GM21825 (cell line): ENCODE data around the gene ZHX3.

Experiments
- ATAC-seq: cut with Tn5 transposase; IDR thresholded peaks from one replicate; pipeline ENCODE4 v1.9.1; 2021; ENCODE audit warnings: mild to moderate bottlenecking, moderate library complexity; ENCODE audit not compliant: unreplicated experiment

The ZHX3 gene

DNA sequence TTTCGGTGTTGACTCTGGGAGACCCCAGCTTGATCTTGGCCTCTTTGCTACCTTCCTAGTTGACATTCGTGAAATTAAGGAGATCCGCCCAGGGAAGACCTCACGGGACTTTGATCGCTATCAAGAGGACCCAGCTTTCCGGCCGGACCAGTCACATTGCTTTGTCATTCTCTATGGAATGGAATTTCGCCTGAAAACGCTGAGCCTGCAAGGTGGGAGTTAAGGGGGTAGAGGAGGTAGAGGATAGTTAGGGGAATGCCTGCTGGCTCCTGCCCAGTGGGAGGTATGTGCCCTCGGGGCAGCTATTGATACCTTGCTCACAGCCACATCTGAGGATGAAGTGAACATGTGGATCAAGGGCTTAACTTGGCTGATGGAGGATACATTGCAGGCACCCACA is 158.0 kb downstream of the ZHX3 start:
- ATAC-seq, result no peak

- no peak for ATAC-seq
These were observed 159.4 kb downstream of the ZHX3 start for GRCh38 chr20:41158082-41158625.

DNA sequence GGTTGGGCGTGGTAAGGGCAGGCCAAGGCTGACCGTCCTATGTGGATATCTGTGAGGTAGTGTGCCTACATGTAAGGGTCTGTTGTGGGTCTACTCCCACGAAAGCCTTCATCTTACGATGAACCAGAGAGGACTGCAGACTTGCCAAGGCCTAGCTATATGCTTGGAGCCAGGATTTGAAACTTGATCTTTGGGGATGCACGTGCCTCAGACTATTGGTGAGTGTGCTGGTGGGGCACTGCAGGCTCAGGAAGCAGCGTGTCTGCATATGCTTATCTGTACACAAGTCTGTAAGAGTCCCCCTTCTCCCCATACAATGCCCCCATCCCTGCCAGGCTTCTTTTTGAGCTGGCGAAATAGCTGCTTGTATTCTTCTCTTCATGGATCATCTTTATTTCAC is 162.3 kb downstream of the ZHX3 start:
- ATAC-seq, result no peak

DNA sequence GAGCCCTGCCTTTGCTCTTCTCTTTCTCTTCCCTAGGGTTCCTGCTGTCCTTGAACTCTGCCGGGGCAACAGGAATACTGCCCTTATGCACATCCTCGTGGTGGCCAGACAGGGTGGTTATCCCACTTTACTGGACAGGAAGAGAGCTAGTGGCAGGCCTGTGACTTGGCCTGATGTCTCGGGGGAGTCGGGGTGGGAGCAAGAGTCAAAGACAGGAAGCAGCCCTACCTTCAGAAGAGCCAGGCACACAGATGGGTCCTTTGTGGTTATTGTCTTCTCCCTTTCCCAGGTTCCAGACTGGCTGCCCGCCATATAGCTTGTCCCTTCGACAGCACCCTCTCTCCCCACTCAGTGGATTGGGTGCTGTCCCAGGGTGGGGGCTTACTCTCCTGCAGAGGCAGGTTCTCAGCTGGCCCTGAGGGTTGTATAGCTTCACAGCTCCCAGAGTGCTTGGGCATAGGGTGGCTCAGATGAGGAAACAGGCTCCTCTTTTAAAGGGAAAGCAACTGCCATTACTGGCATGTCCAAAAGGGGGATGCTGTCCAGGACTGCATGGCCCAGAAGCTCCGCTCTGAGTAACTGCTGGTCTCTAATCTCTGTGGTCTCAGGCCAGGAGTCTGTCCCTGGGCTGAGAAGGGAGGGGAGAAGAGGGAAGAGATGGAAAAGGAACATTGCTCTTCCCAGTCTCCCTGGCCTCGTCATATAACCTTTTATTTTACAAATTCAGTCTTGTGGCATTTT is 162.9 kb downstream of the ZHX3 start:
- no peak for ATAC-seq

GRCh38 chr20:41152108-41152757 is 165.3 kb downstream of the ZHX3 start:
- no peak for ATAC-seq

DNA sequence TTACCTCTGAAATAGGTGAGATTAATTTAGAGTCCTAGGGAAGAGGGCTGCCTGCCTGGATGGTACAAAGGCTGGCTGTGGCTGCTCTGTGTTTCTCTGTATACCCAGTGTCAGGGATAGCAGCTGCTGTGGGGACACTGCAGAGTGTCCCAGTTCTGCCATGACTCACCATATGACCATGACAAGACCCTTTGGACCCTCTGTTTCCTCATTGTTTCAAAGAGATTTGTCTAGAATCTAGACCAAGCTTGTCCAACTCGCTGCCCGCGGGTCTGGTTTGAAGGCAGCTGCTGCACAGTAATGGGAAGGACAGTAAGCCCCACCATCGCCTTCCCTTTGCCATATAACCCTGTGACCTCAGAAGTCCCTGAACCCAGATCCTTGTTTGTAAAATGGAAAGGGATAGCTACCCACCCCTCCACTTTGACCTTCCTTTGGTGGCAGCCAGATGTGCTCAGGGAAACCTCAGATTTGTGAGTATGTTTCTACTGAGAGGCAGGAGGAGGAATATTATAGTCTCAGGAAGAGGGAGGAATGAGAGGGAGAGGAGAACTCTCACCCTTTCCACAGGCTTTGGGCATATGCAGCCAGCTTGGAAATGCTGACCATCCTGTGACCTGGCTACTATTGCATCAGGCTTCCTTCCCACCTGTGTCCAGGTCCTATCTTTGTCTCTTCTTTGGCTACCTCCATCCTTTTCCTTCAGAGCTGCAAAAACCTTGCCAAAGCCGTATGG is 166.2 kb downstream of the ZHX3 start:
- no peak for ATAC-seq

DNA sequence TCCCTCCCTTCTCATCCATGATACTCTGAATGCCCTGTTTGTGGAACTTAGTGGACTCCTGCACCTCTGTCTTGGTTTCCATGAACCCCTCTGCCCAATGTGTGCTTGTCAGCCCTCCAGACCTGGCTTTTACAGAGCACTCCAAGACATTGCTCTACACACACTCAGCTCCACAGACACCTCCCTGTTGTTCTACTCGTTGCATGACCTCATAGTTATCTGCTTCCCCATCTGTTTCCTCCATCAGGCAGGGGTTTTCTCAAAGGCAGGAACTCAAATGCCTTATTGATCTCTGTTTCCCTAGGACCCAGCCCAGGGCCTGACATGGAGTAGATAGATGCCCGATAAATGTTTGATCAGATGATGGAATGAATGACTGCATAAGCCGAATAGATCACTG is 166.9 kb downstream of the ZHX3 start:
- ATAC-seq, result no peak

DNA sequence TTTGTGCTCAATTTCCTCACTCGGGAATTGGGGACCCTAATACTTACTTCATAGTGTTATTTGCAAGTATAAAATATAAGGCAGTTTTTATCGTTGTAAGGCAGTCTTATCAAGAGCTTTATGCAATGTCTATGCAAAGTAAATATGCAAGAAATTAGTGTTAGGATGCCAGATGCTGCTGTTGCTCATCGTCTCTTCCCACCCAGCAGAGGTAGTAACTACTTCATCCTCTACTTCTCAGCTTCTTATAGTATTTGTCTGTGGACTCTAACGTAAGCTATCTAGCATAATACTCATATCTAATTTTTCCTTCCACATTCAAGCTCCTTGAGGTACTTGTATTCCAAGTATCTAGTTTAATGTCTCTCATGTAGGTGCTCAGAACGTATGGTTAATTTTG is 168.6 kb downstream of the ZHX3 start:
- ATAC-seq, result no peak

GRCh38 chr20:41147767-41148191 is 169.8 kb downstream of the ZHX3 start:
- ATAC-seq, result no peak

GRCh38 chr20:41145821-41146620 is 171.5 kb downstream of the ZHX3 start:
- ATAC-seq, result no peak

GRCh38 chr20:41145317-41145716 is 172.2 kb downstream of the ZHX3 start:
- ATAC-seq, result no peak

GRCh38 chr20:41143354-41143753 is 174.2 kb downstream of the ZHX3 start:
- ATAC-seq, result no peak

- no peak for ATAC-seq
These were observed 174.6 kb downstream of the ZHX3 start for GRCh38 chr20:41142919-41143318.

DNA sequence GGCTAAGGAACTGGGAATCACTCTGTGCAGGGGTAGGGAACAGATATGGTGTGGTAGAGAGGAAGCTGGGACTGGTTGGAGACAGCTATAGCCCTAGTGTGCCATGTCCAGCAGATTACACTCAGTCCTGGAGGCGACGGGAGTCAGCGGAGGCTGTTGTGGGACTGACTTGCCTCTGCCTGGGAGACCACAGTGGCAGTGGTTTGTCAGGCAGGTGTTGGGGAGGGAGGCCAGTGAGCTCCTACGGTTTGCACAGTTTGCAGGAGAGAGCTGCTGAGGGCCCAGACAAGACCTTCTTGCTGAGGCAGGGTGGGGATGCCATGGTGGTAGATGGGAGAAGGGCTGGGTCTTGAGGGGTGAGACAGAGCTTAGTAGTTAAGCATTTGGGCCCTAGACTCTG is 175.3 kb downstream of the ZHX3 start:
- ATAC-seq, result no peak

- ATAC-seq, result no peak
These were observed 176.2 kb downstream of the ZHX3 start for GRCh38 chr20:41141153-41141815.

DNA sequence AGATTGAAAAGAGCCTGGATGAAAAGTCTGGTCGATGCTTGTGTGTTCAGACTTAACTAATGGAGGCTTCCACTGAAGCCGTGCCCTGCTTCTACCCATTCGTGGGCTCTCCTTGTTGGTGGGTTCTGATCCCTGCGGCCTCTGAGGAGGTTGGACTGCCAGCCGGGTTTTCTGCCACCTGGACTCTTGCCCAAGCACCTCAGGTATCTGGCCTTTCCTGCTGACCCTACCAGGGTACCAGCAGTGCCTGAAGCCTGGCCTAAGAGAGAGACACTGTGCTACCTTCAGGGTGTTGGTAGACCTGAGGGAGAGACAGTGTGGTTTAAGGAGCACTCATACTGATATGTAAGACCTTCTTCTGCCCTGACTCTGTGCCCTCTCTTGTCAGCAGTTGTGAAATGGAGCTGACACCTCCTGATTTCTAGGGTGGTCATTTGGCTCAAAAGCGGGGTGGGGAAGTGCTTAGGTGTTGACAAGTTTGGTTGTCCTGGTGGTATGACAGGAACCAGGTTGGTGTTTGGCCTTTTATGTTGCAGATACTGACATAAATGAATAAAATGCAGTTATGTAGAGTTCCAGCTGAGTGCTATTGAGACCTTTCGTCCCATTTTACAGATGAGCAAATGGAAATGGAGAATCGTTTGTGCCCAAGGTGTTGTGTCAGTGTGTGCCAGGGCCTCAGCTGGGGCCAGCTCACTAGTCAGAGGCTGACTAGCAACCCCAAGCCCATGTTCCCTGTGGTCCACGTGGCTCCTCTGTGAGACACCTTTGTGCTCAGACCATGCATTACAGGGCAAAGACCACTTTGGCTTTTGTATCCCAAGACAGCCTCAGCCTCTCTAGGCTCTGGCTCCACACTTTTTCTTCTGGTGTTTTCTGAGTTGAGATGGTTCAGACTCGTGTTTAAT is 177.1 kb downstream of the ZHX3 start:
- ATAC-seq, result no peak

- no peak for ATAC-seq
These were observed 178.1 kb downstream of the ZHX3 start for GRCh38 chr20:41139227-41140093.

DNA sequence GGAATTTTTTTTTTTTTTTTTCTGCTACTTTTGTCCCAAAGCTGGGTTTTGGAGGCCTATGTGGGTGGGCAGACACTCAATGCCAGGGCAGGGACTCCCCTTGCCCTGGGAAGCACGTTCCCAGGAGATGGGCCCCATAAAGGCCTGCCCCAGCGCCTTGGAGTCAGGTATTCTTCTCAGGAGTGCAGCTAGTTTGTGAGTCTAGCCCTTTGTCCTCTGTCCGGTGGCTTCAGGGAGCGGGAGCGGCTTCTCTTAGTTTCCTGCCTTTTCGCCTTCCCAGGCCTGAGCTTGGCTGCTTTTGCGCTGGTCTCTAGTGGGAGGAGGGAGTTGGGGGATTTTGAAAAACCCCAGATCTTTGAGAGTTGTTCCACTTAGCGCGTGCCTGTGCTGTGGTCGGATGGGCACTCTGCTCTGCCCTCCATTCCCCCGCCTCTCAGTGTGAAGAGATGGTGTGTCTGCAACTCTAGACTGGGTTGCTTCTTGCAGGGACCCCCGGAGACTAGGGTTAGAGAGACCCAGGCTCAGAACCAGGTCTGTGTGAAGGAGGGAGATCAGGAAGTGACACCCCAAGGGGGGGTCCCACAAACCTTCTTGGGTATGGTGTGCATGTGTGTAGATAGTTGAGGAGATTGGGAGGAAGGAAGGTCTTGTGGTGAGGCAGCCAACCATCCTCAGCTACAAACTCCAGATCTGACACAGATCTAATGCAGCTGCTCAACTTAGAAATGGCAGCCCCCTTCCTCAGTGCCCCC is 178.9 kb downstream of the ZHX3 start:
- ATAC-seq, result no peak
